Duodenal mucosa (tissue), 2 donors: ENCODE results near the gene IFNAR2.
"Not testable (repeated sequence)": the region's sequence is repeated elsewhere in the genome, so short reads cannot be mapped to it uniquely, and the experiment has no call there.

Experiments
- H3K27ac ChIP-seq: one replicate; pipeline ENCODE4 v1.7.0; 2013; ENCODE audit warnings: low read depth, low read length
- H3K27me3 ChIP-seq, 2 donors: one replicate each; pipeline ENCODE4 v1.7.0; 2013; ENCODE audit warnings: low read length in 2 of 2, control low read depth in 1 of 2; ENCODE audit not compliant: insufficient read depth in 2 of 2, control insufficient read depth in 1 of 2
- H3K36me3 ChIP-seq, 2 donors: one replicate each; pipeline ENCODE4 v1.7.0; 2013; ENCODE audit warnings: low read length in 2 of 2, control low read depth in 1 of 2; ENCODE audit not compliant: insufficient read depth in 2 of 2, control insufficient read depth in 1 of 2
- H3K4me1 ChIP-seq, 2 donors: one replicate each; pipeline ENCODE4 v1.7.0; 2013; ENCODE audit warnings: low read length in 2 of 2, control low read depth in 1 of 2; ENCODE audit not compliant: insufficient read depth in 2 of 2, control insufficient read depth in 1 of 2
- H3K4me3 ChIP-seq, 2 donors: one replicate each; pipeline ENCODE4 v1.7.0; 2013; ENCODE audit warnings: low read length in 2 of 2, low read depth in 1 of 2
- H3K9ac ChIP-seq, 2 donors: one replicate each; pipeline ENCODE4 v1.7.0; 2013; ENCODE audit warnings: low read length in 2 of 2, low read depth in 1 of 2
- H3K9me3 ChIP-seq, 2 donors: one replicate each; pipeline ENCODE4 v1.7.0; 2013; ENCODE audit warnings: low read length in 2 of 2, control low read depth in 1 of 2; ENCODE audit not compliant: control insufficient read depth in 1 of 2

IFNAR2 gene

GRCh38 chr21:33241846-33242245, 12.1 kb downstream of the IFNAR2 start:
- H3K27ac ChIP-seq, result no peak overlapping the region
- H3K36me3 ChIP-seq, result peaks cover 16 to 17% of the 10 kb centered on the region in 2 donors
- H3K9me3 ChIP-seq, result no peaks in the 10 kb centered on the region
- H3K4me3 ChIP-seq, result no peak overlapping the region
- no peak overlapping the region for H3K9ac ChIP-seq
- peaks cover 8 to 14% of the 10 kb centered on the region in 2 donors for H3K4me1 ChIP-seq
- no peaks in the 10 kb centered on the region for H3K27me3 ChIP-seq

DNA sequence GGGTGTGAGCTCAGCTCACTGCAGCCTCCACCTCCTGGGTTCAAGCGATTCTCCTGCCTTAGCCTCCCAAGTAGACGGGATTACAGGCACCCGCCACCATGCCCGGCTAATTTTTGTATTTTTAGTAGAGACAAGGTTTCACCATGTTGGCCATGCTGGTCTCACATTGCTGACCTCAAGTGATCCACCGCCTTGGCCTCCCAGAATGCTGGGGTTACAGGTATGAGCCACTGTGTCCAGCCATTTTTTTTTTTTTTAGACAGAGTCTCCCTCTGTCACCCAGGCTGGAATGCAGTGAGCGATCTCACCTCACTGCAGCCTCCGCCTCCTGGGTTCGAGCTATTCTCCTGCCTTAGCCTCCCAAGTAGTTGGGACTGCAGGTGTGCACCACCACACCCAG, 13.1 kb downstream of the IFNAR2 start:
- not testable (repeated sequence) for H3K9me3 ChIP-seq, H3K9ac ChIP-seq, H3K27me3 ChIP-seq, H3K27ac ChIP-seq, H3K4me3 ChIP-seq
- H3K36me3 ChIP-seq, result peaks cover 22 to 25% of the 10 kb centered on the region in 2 donors
- H3K4me1 ChIP-seq, result peaks cover 5 to 14% of the 10 kb centered on the region in 2 donors

DNA sequence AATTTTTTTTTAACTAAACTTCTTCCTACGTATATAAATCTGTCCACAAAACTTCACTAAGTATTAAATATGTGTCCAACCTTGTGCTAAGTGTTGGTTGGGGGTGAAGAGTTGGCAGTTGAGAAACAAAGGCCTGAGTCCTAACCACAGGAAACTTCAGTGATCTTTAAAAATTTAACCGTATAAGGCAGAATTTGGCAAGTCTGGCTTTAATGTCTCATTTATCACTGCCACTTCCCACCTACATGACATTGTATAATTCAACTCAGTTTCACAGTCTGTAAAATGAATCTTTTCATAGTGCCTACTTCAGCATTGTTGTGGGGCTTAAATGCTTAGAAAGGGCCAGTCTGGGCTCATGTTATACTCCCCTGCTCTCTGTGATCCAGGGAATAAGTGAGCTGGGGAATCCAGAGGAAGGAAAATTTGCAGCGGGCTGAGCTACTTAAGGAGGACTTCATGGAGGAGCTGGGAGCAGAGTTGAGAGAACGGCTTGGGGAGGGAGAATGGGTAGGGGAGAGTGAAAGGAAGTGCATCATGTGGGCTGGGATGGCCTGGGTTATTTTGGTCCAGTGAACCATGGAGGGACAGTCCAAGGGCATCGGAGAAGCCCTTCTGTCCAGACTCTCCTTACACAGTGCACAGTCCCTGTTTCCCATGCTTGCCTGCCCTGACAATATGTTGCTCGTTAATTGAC, 14.5 kb downstream of the IFNAR2 start:
- Histone ChIP-seq H3K4me3 (no peak overlapping the region), H3K4me1 (peaks cover 5 to 11% of the 10 kb centered on the region in 2 donors), H3K9ac (no peak overlapping the region), H3K27ac (no peak overlapping the region), H3K27me3 (no peaks in the 10 kb centered on the region), H3K36me3 (peaks cover 23 to 34% of the 10 kb centered on the region in 2 donors), H3K9me3 (no peaks in the 10 kb centered on the region)

GRCh38 chr21:33244779-33245105, 15.0 kb downstream of the IFNAR2 start:
- Histone ChIP-seq H3K9ac (no peak overlapping the region), H3K27me3 (no peaks in the 10 kb centered on the region), H3K4me1 (peaks cover 5 to 8% of the 10 kb centered on the region in 2 donors), H3K4me3 (no peak overlapping the region), H3K36me3 (peaks cover 28 to 39% of the 10 kb centered on the region in 2 donors), H3K9me3 (no peaks in the 10 kb centered on the region), H3K27ac (no peak overlapping the region)

- no peak overlapping the region for H3K27ac ChIP-seq
- H3K4me1 ChIP-seq, result peaks cover 5 to 8% of the 10 kb centered on the region in 2 donors
- no peaks in the 10 kb centered on the region for H3K9me3 ChIP-seq
- H3K27me3 ChIP-seq, result no peaks in the 10 kb centered on the region
- H3K36me3 ChIP-seq, result peaks cover 30 to 45% of the 10 kb centered on the region in 2 donors
- H3K9ac ChIP-seq, result no peak overlapping the region
- no peak overlapping the region for H3K4me3 ChIP-seq
These were observed 15.7 kb downstream of the IFNAR2 start for GRCh38 chr21:33245289-33245918.

DNA sequence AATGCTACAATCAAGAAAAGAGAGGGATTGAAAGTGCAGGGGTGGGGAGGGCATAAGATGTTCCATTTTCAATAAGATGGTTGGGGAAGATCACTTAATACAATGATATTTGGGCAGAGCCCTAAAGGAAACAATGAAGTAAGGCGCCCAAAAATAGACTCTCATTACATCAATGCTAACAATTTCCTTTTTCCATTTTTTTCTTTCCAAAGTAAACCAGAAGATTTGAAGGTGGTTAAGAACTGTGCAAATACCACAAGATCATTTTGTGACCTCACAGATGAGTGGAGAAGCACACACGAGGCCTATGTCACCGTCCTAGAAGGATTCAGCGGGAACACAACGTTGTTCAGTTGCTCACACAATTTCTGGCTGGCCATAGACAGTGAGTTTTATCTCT, 16.8 kb downstream of the IFNAR2 start:
- Histone ChIP-seq H3K4me3 (no peak overlapping the region), H3K36me3 (peaks cover 30 to 53% of the 10 kb centered on the region in 2 donors), H3K4me1 (peaks cover 5 to 8% of the 10 kb centered on the region in 2 donors), H3K9me3 (no peaks in the 10 kb centered on the region), H3K9ac (no peak overlapping the region), H3K27me3 (no peaks in the 10 kb centered on the region), H3K27ac (no peak overlapping the region)

- Histone ChIP-seq H3K4me1 (peaks cover 5 to 8% of the 10 kb centered on the region in 2 donors), H3K27ac (no peak overlapping the region), H3K36me3 (peaks cover 30 to 57% of the 10 kb centered on the region in 2 donors)
These were observed 17.2 kb downstream of the IFNAR2 start for GRCh38 chr21:33246963-33247362.

GRCh38 chr21:33247599-33247998, 17.9 kb downstream of the IFNAR2 start:
- no peak overlapping the region for H3K4me3 ChIP-seq
- peaks cover 31 to 63% of the 10 kb centered on the region in 2 donors for H3K36me3 ChIP-seq
- peaks cover 5 to 8% of the 10 kb centered on the region in 2 donors for H3K4me1 ChIP-seq
- H3K9ac ChIP-seq, result no peak overlapping the region
- H3K27me3 ChIP-seq, result no peaks in the 10 kb centered on the region
- no peak overlapping the region for H3K27ac ChIP-seq
- no peaks in the 10 kb centered on the region for H3K9me3 ChIP-seq

More at GRCh38 chr21:33246963-33247362, 17.2 kb downstream of the IFNAR2 start:
- Histone ChIP-seq H3K27me3 (no peaks in the 10 kb centered on the region), H3K9me3 (no peaks in the 10 kb centered on the region), H3K9ac (no peak overlapping the region), H3K4me3 (no peak overlapping the region)

GRCh38 chr21:33249331-33250002, 19.7 kb downstream of the IFNAR2 start:
- H3K36me3 ChIP-seq, result peaks cover 36 to 81% of the 10 kb centered on the region in 2 donors
- no peaks in the 10 kb centered on the region for H3K9me3 ChIP-seq
- no peak overlapping the region for H3K9ac ChIP-seq
- no peaks in the 10 kb centered on the region for H3K27me3 ChIP-seq
- H3K4me3 ChIP-seq, result no peak overlapping the region
- H3K4me1 ChIP-seq, result peaks cover under 1 to 2% of the 10 kb centered on the region in 2 donors
- no peak overlapping the region for H3K27ac ChIP-seq

DNA sequence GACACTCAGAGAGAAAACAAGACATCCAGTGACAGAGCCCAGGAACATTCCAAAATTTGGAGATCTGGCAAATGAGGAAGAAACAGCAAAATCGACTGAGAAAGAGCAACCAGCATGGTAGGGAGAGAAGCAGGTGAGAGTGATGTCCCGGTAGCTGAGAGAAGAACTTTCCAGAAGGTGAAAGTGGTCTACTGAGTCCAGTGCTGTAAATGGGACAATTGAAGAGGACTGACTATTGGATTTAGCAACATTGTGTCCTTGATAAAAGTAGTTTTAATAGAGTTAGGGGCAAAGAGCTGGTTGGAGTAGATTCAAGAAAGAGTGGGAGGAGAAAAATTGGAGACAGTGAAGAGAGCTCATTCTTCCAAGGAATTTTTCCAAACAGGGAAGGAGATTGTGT, 21.4 kb downstream of the IFNAR2 start:
- no peak overlapping the region for H3K4me3 ChIP-seq
- H3K36me3 ChIP-seq, result peaks cover 36 to 81% of the 10 kb centered on the region in 2 donors
- H3K27ac ChIP-seq, result no peak overlapping the region
- H3K4me1 ChIP-seq, result no peaks in the 10 kb centered on the region
- no peaks in the 10 kb centered on the region for H3K27me3 ChIP-seq
- H3K9ac ChIP-seq, result no peak overlapping the region
- no peaks in the 10 kb centered on the region for H3K9me3 ChIP-seq
